Right cardiac atrium (tissue), 5 donors: Measurements from ENCODE around the gene ATXN10. TPM values are rescaled to one million over a fixed set of nuclear protein-coding genes. Genes with fewer than 3 reads are reported as not detected.

ENCODE experiments used
- ATAC-seq, 2 donors: fragments of 200-7000 bp; cut with Tn5 transposase; one replicate each; pipeline versions ENCODE4 v1.8.0 to v1.9.1; 2020; ENCODE audit warnings: moderate library complexity in 2 of 2, mild to moderate bottlenecking in 1 of 2
- DNase-seq, 3 donors: peaks; one replicate each; pipeline ENCODE4 v3.0.0-alpha.2; 2020
- H3K27ac ChIP-seq: one replicate; pipeline ENCODE4 v1.5.1; 2013; ENCODE audit warnings: mild to moderate bottlenecking, low read length, control low read depth, moderate library complexity
- H3K27me3 ChIP-seq: one replicate; pipeline ENCODE4 v1.6.1; 2013; ENCODE audit not compliant: control insufficient read depth, insufficient read depth
- H3K4me1 ChIP-seq: one replicate; pipeline ENCODE4 v1.6.1; 2013; ENCODE audit warnings: low read length; ENCODE audit not compliant: control insufficient read depth, insufficient read depth
- H3K4me3 ChIP-seq: one replicate; pipeline ENCODE4 v1.5.1; 2013; ENCODE audit warnings: low read length, control low read depth
- H3K9me3 ChIP-seq: one replicate; pipeline ENCODE4 v1.6.1; 2013; ENCODE audit warnings: low read length; ENCODE audit not compliant: control insufficient read depth
- WGBS: extraction: QIAGEN DNeasy Blood & Tissue Kit; methylation state at CpG from one replicate; pipeline ENCODE4 v1.1.7; 2013; 5-methylcytosine and 5-hydroxymethylcytosine counted together
- intact Hi-C, 4 donors: fragments of 100-400 bp; cut with DNase I; formaldehyde crosslinking; loops; one replicate each; pipeline versions ENCODE4 v1.11.0 to v1.14.0; 2022 to 2023
- polyA plus RNA-seq: library from polyadenylated mRNA; stranded (reverse); fragments of 200-250 nt; gene quantifications from one replicate; pipeline ENCODE4 v1.2.3, GENCODE V29; 2013
- total RNA-seq, 4 donors: library from RNA; stranded (reverse); fragmentation: NEBNext Ultra II Directional; extraction: Animal tissue kit (Norgen Biotek cat#: 25700); gene quantifications; one replicate each; pipeline ENCODE4 v1.2.1, GENCODE V29; 2021
- donor health status: healthy with polysubstance abuse.
- donor health status: DM: no; HTN: yes; CAD: no.
- donor health status: DM: no; HTN: no; CAD: no.
- donor health status: DM: no; HTN: yes; CAD: no; lungs with severe emphysema.
- donor health status: DM: yes; HTN: yes; CAD: no.

ATXN10 gene
- total and polyA plus RNA-seq, 5 donors: 96.6 to 176 (median 147) TPM

DNA sequence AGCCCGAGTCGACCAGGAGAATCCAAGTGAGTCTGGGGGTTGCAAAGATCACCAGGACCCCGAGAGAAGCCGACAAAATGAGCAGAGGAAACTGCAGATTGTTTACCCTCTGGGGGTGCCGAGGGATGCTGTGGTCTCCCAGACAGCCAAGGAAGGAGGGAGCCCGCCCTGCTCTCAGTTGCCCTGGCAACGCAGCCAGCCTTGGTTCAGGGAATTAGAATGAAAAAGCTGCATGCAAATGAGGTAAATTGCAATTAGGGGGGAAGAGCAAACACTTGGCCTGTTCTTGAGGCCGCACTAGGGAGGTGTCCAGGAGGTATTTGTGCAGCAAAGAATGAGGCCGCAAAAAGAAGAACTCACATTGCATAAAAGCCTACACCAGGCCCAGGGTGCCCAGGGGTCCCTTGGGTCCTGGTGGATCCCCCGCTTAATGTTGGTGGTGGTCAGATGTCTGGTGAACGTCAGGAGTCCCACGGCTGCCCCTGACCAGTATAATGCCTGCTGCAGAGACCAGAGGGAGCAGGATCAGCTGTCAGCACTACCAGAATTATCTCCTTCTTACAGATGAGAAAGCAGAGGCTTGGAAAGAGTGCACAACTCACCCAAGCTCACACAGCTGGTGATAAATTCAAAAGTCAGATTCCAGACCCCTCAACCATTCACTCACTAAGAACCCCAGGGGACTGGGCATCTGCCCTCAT, 40.3 kb upstream of the ATXN10 start:
- Histone ChIP-seq H3K9me3 (no peaks in the 10 kb centered on the region), H3K4me3 (no peak overlapping the region), H3K27me3 (no peaks in the 10 kb centered on the region), H3K4me1 (no peaks in the 10 kb centered on the region), H3K27ac (no peak overlapping the region)
- 61% methylated on average over 12 of the region's 12 CpGs for WGBS
- intact Hi-C loops: no loop called here
- DNase-seq (peak in 2 of 3 donors; percentile 11 to 27), ATAC-seq (no peak)

DNA sequence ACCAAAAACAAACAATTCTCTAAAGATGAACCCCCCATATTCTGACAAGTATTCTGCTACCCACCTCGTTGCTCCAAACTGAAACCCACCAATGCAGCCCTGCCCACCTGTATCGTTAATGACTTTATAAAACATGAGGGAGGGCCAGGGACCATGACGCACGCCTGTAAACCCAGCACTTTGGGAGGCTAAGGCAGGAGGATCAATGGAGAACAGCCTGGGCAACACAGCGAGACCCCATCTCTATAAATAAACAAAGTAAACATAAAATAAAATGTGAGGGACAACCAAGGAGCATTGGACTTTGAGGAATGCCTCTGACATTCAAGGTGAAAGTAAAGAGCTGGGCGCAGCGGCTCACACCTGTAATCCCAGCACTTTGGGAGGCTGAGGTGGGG, 39.8 kb upstream of the ATXN10 start:
- intact Hi-C loops: no loop called here
- Histone ChIP-seq H3K4me3 (no peak overlapping the region), H3K27me3 (no peaks in the 10 kb centered on the region), H3K27ac (no peak overlapping the region), H3K9me3 (no peaks in the 10 kb centered on the region), H3K4me1 (no peaks in the 10 kb centered on the region)
- WGBS: 86% methylated on average over 7 of the region's 7 CpGs
- ATAC-seq (no peak), DNase-seq (peak in 1 of 3 donors; percentile 8)

DNA sequence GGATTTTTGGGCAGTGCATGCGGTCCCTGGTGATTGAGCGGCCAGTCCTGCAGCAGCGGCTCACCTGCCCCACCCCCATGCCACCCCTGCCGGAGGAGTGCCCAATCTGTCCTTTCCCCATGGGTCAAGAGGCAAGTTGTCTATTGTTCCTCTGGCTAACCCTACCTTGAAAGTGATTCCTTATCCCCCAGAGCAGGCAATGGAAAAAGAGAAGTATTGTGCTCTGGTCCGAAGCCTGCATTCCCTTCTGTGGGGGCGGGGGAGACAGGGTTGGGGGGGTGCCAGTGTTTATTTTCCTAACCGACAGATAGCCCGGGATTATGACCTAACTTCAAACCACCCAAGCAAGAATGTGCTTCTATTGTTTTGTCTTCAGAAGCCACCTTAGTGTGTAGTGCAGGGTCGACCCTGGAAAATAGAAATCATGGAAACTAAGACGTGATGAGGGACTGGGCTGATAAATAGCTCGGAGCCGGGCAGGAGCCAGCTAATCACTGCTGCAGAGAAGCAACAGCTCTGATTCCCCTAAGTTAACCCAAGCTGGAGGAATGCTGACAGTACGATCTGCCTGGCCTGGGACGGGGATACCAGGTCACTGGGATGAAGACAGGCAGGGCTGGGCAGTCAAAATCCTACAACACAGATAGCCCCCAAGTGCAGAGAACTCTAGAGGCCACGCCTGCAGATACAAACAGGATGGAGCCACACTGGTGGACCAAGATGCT, 38.7 kb upstream of the ATXN10 start:
- Histone ChIP-seq H3K27ac (no peak overlapping the region), H3K27me3 (no peaks in the 10 kb centered on the region), H3K9me3 (no peaks in the 10 kb centered on the region), H3K4me3 (no peak overlapping the region), H3K4me1 (no peaks in the 10 kb centered on the region)
- 13% methylated on average over 15 of the region's 15 CpGs for WGBS
- ATAC-seq (peak; percentile 49 to 91), DNase-seq (peak in 2 of 3 donors; percentile 53 to 57)
- intact Hi-C loops: no loop called here

DNA sequence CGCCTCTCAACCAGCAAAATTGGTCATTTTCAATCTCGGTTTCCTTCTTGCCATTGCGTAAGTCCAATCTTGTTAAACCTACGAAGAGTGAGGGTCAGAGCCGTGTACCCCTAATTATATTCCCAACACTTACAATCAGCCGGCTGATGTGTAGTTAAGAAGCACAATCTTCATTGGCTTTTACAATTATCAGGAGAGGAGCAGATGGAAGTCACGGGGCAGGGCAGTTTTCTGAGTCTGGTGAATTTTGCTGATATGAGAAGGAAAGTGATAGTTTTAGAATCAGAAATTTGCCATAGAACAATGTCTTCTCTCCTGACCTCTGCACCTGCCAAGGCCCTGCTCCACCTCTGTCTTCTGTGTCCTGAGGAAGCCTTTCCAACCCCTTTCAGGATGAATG, 35.0 kb upstream of the ATXN10 start:
- Histone ChIP-seq H3K9me3 (no peaks in the 10 kb centered on the region), H3K27me3 (no peaks in the 10 kb centered on the region), H3K4me1 (no peaks in the 10 kb centered on the region), H3K27ac (no peak overlapping the region), H3K4me3 (no peak overlapping the region)
- WGBS: 81% methylated on average over 7 of the region's 7 CpGs
- ATAC-seq (no peak), DNase-seq (no peak)
- intact Hi-C loops: loop anchor here in 1 of 4 donors (5.0 kb wide), 1 partner anchor 44 kb away; no protein-coding TSS in a partner anchor

DNA sequence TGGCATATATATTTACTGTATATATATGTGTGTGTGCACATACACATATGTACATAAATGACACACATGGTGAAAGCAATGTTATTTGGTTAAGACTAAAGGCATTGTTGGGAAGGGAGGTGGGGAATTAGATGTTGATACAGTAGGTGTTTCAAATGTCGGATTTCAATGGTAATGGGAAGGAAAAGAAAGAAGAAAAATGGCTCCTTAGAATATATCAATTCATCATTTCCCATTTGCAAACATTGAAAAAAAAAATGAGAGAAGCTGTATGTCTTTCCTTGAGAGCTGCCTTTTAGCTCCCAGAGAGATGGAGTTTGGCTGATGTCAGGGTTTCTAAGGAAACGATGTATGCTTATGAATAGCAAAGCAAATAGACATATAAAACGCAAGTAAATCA, 33.4 kb upstream of the ATXN10 start:
- intact Hi-C loops: loop anchor here in 1 of 4 donors (5.0 kb wide), 1 partner anchor 46 kb away; no protein-coding TSS in a partner anchor
- DNase-seq (no peak), ATAC-seq (no peak)
- Histone ChIP-seq H3K9me3 (no peaks in the 10 kb centered on the region), H3K27ac (no peak overlapping the region), H3K4me3 (no peak overlapping the region), H3K4me1 (no peaks in the 10 kb centered on the region), H3K27me3 (no peaks in the 10 kb centered on the region)
- WGBS: 92% methylated on average over 3 of the region's 3 CpGs

DNA sequence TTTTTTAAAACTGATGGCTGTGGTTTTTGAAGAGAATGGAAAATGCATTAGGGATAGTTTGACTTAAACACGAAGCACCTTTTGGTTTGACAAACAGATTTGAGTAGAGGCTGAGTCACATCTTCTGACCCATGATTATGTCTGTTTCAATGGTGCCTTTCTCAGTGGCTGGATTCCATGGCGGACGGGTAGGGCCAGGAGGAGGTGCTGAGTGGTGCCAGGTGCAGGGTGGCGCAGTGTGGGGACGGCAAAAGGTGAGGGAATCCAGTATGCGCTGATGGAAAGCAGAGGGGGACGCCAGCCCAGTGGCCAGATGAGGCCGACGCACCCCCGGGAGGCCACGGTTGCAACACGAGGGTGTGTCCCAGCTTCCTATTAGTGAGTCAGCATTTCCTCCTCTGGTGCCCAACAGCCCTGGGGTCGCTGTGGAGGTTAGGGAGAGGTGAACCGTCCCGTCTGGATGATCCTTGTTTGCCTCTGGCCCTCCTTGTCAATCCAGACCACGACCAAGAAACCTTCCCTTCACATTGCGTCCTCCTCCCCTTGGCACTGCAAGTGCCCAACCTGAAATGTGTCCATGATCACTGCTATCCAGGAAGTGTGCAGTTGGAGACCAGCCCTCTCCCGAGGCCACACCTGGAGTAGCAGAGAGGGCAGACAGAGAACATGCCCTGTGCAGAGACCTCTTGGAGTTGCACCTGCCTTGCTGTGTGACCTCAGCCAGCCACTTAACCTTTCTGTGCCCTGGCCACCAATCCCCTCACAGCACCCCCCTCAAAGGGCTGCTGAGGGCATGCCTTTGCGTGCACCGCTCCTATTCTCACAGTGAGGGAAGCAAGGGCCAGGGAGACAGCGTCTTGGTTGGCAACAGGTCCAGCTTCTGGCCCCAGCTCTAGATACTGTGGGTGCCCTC, 32.5 kb upstream of the ATXN10 start:
- intact Hi-C loops: loop anchor here in 1 of 4 donors (5.0 kb wide), 1 partner anchor 47 kb away; no protein-coding TSS in a partner anchor
- DNase-seq (peak; percentile 82 to 85 (median 83)), ATAC-seq (peak; percentile 75 to 91)
- 61% methylated on average over 21 of the region's 21 CpGs for WGBS
- Histone ChIP-seq H3K4me3 (no peak overlapping the region), H3K27me3 (no peaks in the 10 kb centered on the region), H3K9me3 (no peaks in the 10 kb centered on the region), H3K4me1 (no peaks in the 10 kb centered on the region), H3K27ac (no peak overlapping the region)

DNA sequence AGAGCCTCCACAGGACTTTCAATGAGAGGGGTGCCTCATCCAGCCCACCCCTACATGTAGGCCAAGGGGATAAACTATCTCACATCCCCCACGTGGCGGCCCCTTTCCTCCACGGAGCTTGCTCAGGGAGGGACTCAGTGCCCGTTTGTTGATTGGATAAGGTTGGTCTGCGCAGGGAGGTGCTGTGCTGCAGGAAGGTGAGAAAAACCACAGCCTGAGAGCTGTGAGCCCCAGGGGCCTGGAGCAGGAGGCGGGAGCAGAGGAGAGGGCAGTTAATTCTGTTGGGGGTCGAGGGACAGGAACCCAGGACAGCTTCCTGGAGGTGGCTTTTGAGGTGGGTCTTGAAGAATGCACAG, 31.9 kb upstream of the ATXN10 start:
- intact Hi-C loops: loop anchor here in 1 of 4 donors (5.0 to 10.0 kb wide), 3 partner anchors 47 to 225 kb away; no protein-coding TSS in a partner anchor
- DNase-seq: no peak
- H3K27me3 ChIP-seq: no peaks in the 10 kb centered on the region
- no peak for ATAC-seq
- H3K4me3 ChIP-seq: no peak overlapping the region
- 42% methylated on average over 7 of the region's 7 CpGs for WGBS
- H3K9me3 ChIP-seq: no peaks in the 10 kb centered on the region
- H3K27ac ChIP-seq: no peak overlapping the region
- no peaks in the 10 kb centered on the region for H3K4me1 ChIP-seq

DNA sequence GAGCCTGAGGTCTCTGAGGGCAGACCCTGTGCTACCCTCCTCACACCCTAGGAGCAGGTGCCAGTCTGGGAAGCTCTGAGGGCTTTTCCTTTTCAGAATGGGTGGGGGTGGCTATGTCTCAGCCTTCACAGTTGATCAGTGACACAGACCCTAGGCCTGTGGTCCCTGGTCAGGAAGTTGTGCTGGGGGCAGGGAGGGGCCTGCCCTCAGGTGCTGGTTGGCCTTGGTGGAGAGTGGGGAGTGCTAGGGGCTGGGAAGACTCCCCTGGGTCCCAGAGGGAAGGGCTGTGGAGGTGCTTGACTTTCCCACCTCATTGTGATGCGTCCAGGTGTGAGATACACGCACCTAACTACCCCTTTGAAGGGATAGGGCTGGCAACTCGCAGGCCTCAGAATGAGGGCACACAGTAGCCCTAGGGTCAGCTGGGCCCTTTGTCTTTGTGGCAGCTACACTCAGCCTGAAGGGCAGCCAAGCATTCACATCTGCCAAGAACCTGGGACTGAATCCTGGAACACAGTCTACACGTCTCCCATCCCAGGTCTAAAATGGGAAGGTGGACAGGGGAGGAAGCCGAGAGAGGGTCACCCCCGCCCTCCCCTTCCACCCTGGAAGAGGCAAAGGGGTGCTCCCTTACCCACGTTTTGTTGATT, 31.2 kb upstream of the ATXN10 start:
- H3K9me3 ChIP-seq: no peaks in the 10 kb centered on the region
- DNase-seq: no peak
- H3K4me1 ChIP-seq: no peaks in the 10 kb centered on the region
- H3K27ac ChIP-seq: no peak overlapping the region
- H3K4me3 ChIP-seq: no peak overlapping the region
- peak; percentile 6 to 34 for ATAC-seq
- intact Hi-C loops: loop anchor here in 1 of 4 donors (5.0 to 10.0 kb wide), 2 partner anchors 58 to 224 kb away; no protein-coding TSS in a partner anchor
- no peaks in the 10 kb centered on the region for H3K27me3 ChIP-seq
- WGBS: 65% methylated on average over 7 of the region's 7 CpGs

DNA sequence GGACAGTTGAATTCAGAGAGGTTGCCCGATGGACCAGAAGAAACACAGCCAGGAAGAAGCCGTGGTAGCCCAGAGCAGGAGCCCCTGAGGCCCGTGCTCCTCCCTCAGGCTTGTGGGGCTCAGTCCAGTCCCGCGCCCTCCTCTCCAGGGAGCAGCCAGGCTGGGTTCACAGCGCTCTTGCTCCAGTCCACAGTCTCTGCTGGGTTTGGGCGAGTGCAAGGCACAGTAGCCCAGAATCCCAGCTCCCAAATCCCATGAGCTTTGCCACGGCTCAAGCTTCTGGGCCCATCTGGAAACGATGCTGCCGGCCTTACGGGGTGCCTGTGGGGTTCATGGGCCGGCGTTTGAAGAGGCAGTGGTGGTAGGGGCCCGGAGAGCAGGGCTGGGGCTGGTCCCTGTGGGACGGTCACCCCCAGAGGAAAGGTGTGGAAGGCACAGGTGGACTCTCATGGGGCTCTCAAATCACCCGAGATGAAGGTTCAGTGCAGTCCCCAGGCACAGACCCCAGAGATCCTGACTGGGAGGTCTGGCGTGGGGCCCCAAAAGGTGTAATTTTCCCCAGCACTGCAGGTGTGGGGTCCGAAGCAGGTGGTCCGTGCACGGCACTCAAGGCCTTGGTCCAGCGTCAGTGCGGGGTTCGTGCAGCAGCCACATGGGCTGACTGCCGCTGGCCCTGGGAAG, 30.6 kb upstream of the ATXN10 start:
- Histone ChIP-seq H3K27me3 (no peaks in the 10 kb centered on the region), H3K27ac (no peak overlapping the region), H3K4me1 (no peaks in the 10 kb centered on the region), H3K9me3 (no peaks in the 10 kb centered on the region), H3K4me3 (no peak overlapping the region)
- ATAC-seq (no peak), DNase-seq (no peak)
- intact Hi-C loops: loop anchor here in 1 of 4 donors (5.0 to 10.0 kb wide), 2 partner anchors 59 to 224 kb away; no protein-coding TSS in a partner anchor
- WGBS: 86% methylated on average over 24 of the region's 24 CpGs

DNA sequence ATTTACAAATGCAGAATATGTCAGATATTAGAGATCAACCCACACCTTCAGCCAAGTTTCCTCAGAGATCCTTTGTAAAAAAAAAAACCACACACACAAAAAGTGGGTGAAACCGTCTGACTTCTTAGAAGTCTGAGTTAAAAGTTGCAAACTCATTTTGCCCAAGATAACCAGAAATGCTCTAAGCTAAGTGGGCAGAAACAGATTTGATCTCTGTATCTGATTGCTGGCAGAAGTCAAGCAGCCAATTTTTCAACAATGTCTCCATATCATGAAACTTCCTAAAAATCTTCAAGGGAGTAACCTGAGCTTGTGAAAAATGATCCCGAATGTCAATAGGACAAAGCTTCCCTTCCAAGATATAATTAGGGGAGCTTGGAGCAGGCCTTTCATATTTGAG, 28.6 kb upstream of the ATXN10 start:
- Histone ChIP-seq H3K27ac (no peak overlapping the region), H3K4me1 (no peaks in the 10 kb centered on the region), H3K9me3 (no peaks in the 10 kb centered on the region), H3K27me3 (no peaks in the 10 kb centered on the region), H3K4me3 (no peak overlapping the region)
- ATAC-seq: no peak
- intact Hi-C loops: loop anchor here in 1 of 4 donors (5.0 to 10.0 kb wide), 2 partner anchors 61 to 222 kb away; no protein-coding TSS in a partner anchor
- WGBS: 40% methylated on average over 2 of the region's 2 CpGs
- DNase-seq: no peak
